ENCODE measurements around the gene AP2B1.

The AP2B1 gene

DNA sequence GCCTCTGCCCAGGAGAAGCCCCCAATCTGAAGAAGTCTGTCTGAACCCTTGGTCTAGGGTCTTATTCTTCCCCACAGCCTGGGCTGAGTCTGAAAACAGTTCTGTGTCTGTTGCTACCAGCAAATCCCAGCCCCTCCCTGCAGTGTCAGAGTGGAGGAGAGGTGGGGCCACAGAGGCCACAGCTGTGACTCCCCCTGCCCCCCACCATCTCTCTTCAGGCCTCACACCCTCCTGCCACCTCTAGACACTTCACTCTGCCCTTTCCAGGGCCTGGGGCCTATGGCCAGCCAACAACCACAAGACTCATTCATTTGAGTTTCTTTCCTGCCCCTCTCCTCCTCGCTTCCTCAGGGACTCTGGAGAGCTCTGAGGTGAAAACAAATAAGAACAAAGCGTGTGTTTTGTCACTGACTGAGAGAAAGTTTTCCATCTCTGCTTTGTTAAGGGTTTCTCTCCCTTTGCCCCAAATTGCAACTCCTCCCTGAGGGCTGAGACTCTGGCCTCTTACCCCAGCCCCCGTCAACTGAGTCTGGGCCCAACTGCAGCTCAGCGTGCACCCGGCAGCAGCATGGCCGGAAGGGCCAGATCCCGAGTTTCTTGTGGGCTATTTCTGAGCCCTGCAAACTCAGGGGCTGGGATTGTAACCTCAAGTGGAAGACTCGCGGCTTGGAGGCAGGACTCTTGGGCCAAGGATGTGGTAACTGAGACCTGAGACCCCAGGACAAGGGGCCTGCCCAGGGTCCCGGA is 186.7 kb downstream of the AP2B1 start:
- DNase-seq (ENCODE audit: low read depth) = no peak

DNA sequence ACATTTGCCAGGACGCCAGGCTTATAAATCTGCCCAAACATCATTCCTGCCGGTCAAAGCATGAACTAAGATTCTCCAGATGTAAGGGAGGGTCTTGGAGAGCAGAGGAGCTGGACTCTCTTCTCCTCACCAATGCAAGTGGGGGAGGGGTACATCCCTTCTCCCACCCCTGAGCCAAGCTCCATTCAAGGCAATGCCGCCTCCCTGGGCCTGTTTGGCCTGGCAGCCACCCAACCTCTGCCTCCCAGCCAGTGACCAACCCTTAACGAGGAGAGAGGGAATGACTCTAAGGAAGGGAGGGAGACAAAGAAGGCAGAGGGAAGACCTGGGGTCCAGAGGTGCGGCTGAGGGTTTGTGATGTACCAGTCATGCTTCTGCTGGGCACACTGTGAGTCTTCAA is 187.4 kb downstream of the AP2B1 start:
- DNase-seq (ENCODE audit: low read depth) = peak; percentile 82

- DNase-seq (ENCODE audit: low read depth) = no peak
Observed at GRCh38 chr17:35775039-35775438, 187.9 kb downstream of the AP2B1 start.

DNA sequence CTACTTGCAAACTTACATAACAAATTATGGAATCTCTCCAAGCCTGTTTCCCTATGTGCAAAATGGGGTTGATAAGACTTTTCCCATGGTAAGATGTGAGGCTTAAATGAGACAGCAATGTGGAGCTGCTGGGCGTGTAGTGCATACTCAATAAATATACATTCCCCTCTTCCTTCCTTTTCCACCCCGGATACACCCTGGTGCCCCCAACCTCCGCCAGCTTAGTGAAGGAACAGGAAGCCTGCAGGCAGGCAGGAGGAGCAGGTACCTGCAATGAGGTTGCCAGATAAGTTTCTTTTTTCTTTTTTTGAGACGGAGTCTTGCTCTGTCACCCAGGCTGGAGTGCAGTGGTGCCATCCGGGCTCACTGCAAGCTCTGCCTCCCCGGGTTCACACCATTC is 188.5 kb downstream of the AP2B1 start:
- peak; percentile 46 for DNase-seq (ENCODE audit: low read depth)
